Left lung (tissue), 10 donors: ENCODE results near the gene OASL. TPM values are rescaled to one million over a fixed set of nuclear protein-coding genes. Genes with fewer than 3 reads are reported as not detected.
"Not testable (repeated sequence)": the region's sequence is repeated elsewhere in the genome, so short reads cannot be mapped to it uniquely, and the experiment has no call there.

Source experiments
- ATAC-seq: fragments of 200-7000 bp; cut with Tn5 transposase; one replicate; pipeline ENCODE4 v1.9.1; 2020; ENCODE audit warnings: moderate library complexity
- DNase-seq, 4 donors: peaks; one replicate each; pipeline ENCODE4 v3.0.0-alpha.2; 2013 to 2020
- H3K27ac ChIP-seq, 2 donors: fragments of 200-600 bp; sonication (generic) in 1 of 2; one replicate each; pipeline versions ENCODE4 v1.5.0 to v1.8.0; 2020 to 2021
- H3K27me3 ChIP-seq, 2 donors: fragments of 200-600 bp; sonication (generic) in 1 of 2; one replicate each; pipeline versions ENCODE4 v1.5.0 to v1.8.0; 2020 to 2021
- H3K36me3 ChIP-seq, 2 donors: fragments of 200-600 bp; sonication (generic) in 1 of 2; one replicate each; pipeline versions ENCODE4 v1.5.0 to v1.8.0; 2020 to 2021
- H3K4me1 ChIP-seq, 2 donors: fragments of 200-600 bp; one replicate each; pipeline ENCODE4 v1.8.0; 2021
- H3K4me3 ChIP-seq, 2 donors: fragments of 200-600 bp; sonication (generic) in 1 of 2; one replicate each; pipeline versions ENCODE4 v1.5.0 to v1.8.0; 2020 to 2021; ENCODE audit warnings: mild to moderate bottlenecking in 1 of 2
- H3K9me3 ChIP-seq, 2 donors: fragments of 200-600 bp; sonication (generic) in 1 of 2; one replicate each; pipeline versions ENCODE4 v1.5.0 to v1.8.0; 2020 to 2021
- intact Hi-C, 2 donors: fragments of 100-400 bp; cut with DNase I; formaldehyde crosslinking; loops; one replicate each; pipeline versions ENCODE4 v1.11.2 to v1.14.2; 2022
- polyA plus RNA-seq, 6 donors: library from polyadenylated mRNA; unstranded; fragments of 120-200 nt; gene quantifications; one replicate each; pipeline ENCODE4 v1.2.1, GENCODE V29; 2013; ENCODE audit not compliant: insufficient read length in 6 of 6
- total RNA-seq, 2 donors: library from RNA; stranded (reverse); fragmentation: NEBNext Ultra II Directional; extraction: Animal tissue kit (Norgen Biotek cat#: 25700); gene quantifications; one replicate each; pipeline ENCODE4 v1.2.1, GENCODE V29; 2021
- TF ChIP-seq, protein P1 (sequence below), 2 donors: fragments of 200-600 bp; sonication (generic) in 1 of 2; IDR thresholded peaks; one replicate each; pipeline versions ENCODE4 v1.5.0 to v1.8.0; 2021; ENCODE audit warnings: antibody characterized with exemption in 2 of 2
- donor health status: DM: no; HTN: yes; CAD: no.
- donor health status: DM: no; HTN: no; CAD: no.

Gene OASL
- total and polyA plus RNA-seq, 8 donors: 0.06 to 11.9 (median 0.32) TPM; not detected in 1

DNA sequence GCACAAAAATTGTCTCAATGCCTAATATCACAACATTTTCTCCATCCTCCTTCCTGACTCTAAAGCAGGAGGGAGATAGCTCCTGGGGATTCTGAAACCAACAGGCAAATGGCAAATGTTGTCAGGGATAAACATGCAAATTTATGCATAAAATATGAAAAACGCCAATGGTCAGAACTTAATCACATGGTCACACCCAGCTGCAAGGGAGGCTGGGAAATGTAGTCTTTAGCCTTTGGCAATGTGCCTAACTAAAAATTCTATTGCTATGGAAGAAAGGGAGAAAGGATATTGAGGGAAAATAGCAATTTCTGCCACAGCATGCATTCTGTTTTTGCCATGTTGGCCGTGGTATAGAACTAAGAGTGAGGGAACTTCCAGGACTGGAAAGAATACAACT lies 11.7 kb upstream of the OASL start:
- Histone ChIP-seq H3K4me3 (no peak overlapping the region), H3K27ac (no peak overlapping the region), H3K36me3 (no peaks in the 10 kb centered on the region), H3K9me3 (no peaks in the 10 kb centered on the region), H3K4me1 (no peaks in the 10 kb centered on the region), H3K27me3 (no peaks in the 10 kb centered on the region)
- TF ChIP-seq, protein P1, sequence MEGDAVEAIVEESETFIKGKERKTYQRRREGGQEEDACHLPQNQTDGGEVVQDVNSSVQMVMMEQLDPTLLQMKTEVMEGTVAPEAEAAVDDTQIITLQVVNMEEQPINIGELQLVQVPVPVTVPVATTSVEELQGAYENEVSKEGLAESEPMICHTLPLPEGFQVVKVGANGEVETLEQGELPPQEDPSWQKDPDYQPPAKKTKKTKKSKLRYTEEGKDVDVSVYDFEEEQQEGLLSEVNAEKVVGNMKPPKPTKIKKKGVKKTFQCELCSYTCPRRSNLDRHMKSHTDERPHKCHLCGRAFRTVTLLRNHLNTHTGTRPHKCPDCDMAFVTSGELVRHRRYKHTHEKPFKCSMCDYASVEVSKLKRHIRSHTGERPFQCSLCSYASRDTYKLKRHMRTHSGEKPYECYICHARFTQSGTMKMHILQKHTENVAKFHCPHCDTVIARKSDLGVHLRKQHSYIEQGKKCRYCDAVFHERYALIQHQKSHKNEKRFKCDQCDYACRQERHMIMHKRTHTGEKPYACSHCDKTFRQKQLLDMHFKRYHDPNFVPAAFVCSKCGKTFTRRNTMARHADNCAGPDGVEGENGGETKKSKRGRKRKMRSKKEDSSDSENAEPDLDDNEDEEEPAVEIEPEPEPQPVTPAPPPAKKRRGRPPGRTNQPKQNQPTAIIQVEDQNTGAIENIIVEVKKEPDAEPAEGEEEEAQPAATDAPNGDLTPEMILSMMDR (IDR thresholded peaks at IDR 0.05): no peak
- intact Hi-C loops: no loop called here
- DNase-seq (no peak), ATAC-seq (no peak)

DNA sequence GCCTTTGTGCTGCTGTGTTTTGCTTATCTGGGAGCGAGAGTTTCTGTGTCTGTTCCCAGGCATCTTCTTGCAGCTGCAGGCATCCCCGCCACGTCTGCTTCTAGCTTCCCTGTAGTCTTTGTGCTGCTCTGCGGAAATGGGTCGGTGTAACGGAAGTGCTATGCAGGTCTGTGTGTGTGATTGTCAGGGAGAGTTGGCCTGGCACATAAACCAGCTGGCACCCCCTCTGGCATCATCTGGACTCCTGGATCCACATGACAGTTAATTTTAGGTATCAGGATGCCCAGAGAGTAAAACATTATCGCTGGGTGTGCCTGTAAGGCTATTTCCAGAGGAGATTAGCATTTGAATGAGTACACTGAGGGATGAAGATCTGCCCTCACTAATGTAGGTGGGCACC lies 9.4 kb upstream of the OASL start:
- intact Hi-C loops: no loop called here
- TF ChIP-seq, protein P1 (IDR thresholded peaks at IDR 0.05): no peak
- Histone ChIP-seq H3K4me1 (no peaks in the 10 kb centered on the region), H3K36me3 (no peaks in the 10 kb centered on the region), H3K4me3 (no peak overlapping the region), H3K9me3 (no peaks in the 10 kb centered on the region), H3K27me3 (no peaks in the 10 kb centered on the region), H3K27ac (no peak overlapping the region)
- no peak for ATAC-seq
- DNase-seq: no peak

DNA sequence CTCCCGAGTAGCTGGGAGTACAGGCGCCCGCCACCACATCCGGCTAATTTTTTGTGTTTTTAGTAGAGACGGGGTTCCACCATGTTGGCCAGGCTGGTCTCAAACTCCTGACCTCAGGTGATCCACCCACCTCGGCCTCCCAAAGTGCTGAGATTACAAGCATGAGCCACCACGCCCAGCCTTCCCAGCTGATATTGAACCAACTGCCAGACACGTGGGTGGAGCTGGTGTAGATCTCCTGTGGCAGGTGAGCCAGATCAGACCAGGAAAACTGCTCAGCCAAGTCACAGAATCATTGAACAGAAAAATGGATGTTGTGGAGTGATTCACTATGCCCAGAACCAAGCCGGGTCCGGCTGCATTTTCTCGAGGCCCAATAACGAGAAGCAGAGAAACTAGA lies 8.4 kb upstream of the OASL start:
- intact Hi-C loops: not testable (repeated sequence)

DNA sequence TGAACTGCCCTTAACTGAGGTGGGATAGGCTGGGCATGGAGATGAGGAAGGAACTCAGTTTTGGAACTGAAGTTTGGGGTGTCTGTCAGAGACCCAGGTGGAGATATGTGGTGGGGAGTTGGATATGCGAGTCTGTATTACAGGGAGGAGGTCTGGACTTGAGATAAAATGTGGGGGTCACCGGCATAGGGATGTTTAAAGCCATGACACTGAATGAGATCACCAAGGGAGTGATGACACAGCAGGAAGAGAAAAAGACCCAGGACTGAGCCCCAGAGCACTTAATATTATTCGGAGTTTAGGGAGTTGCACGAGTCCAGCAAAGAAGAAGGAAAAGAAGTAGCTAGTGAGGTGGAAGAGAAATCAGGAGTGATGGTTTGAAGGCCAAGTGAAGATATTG lies 4.0 kb upstream of the OASL start:
- TF ChIP-seq, protein P1 (IDR thresholded peaks at IDR 0.05): no peak

More for the DNA sequence above, 8.4 kb upstream of the OASL start:
- DNase-seq, H3K36me3 ChIP-seq, H3K4me1 ChIP-seq, ATAC-seq, H3K27ac ChIP-seq, H3K4me3 ChIP-seq, H3K27me3 ChIP-seq, H3K9me3 ChIP-seq: not testable (repeated sequence)

DNA sequence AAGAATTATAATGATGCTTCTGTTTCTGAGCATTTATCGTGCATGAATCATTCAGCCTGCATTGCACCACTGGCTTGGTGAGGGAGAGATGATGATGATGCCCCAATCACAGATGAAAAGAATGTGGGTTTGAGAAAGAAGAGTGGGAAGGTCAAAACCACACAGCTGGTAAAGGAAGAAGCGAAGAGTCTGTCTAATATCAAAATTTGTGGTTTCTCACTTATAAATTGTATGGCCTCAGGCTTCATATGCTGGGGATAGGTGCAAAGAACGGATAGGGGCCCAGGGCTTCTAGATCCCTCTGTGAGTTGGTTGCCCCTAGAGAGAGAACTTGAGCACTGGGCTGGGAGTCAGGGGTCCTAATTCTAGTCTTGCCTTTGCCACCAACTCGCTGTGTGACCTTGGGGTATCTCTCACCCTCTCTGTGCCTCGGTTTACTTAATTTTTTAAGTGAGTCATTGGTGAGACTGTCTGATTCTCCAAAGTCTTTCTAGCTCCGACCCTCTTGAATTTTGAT lies 2.2 kb downstream of the OASL start:
- TF ChIP-seq, protein P1 (IDR thresholded peaks at IDR 0.05): no peak
- no peak overlapping the region for H3K27ac ChIP-seq
- H3K36me3 ChIP-seq: peaks cover 0 to 11% of the 10 kb centered on the region in 2 donors
- H3K27me3 ChIP-seq: no peaks in the 10 kb centered on the region
- peaks cover 0 to 57% of the 10 kb centered on the region in 2 donors for H3K4me1 ChIP-seq
- intact Hi-C loops: no loop called here
- no peaks in the 10 kb centered on the region for H3K9me3 ChIP-seq
- no peak for ATAC-seq
- DNase-seq: no peak
- peak overlapping the region in 1 of 2 donors; percentile 58 for H3K4me3 ChIP-seq

More for the DNA sequence above, 4.0 kb upstream of the OASL start:
- H3K27ac ChIP-seq: no peak overlapping the region
- peaks cover 0 to 13% of the 10 kb centered on the region in 2 donors for H3K4me1 ChIP-seq
- no peak overlapping the region for H3K4me3 ChIP-seq
- no peaks in the 10 kb centered on the region for H3K27me3 ChIP-seq
- H3K36me3 ChIP-seq: no peaks in the 10 kb centered on the region
- intact Hi-C loops: no loop called here
- ATAC-seq (no peak), DNase-seq (no peak)
- no peaks in the 10 kb centered on the region for H3K9me3 ChIP-seq
